Spinal cord (tissue), 10 donors: Measurements from ENCODE around the gene SNRNP200. TPM values are rescaled to one million over a fixed set of nuclear protein-coding genes. Genes with fewer than 3 reads are reported as not detected.
"Not testable (repeated sequence)": the region's sequence is repeated elsewhere in the genome, so short reads cannot be mapped to it uniquely, and the experiment has no call there.

Experiments
- DNase-seq, 6 donors: peaks; one replicate each; pipeline versions ENCODE4 v3.0.0 to v3.0.0-alpha.2; 2013 to 2015; ENCODE audit warnings: low spot score in 6 of 6, low read depth in 4 of 6
- H3K27ac ChIP-seq: one replicate; pipeline ENCODE4 v1.5.1; 2013; ENCODE audit warnings: low read depth, low read length, control low read depth
- H3K27me3 ChIP-seq: one replicate; pipeline ENCODE4 v1.6.1; 2013; ENCODE audit warnings: low read length; ENCODE audit not compliant: control insufficient read depth, insufficient read depth
- H3K36me3 ChIP-seq: one replicate; pipeline ENCODE4 v1.6.1; 2013; ENCODE audit warnings: low read length; ENCODE audit not compliant: control insufficient read depth, insufficient read depth
- H3K4me1 ChIP-seq: one replicate; pipeline ENCODE4 v1.6.1; 2013; ENCODE audit warnings: low read length; ENCODE audit not compliant: control insufficient read depth, insufficient read depth
- H3K4me3 ChIP-seq: one replicate; pipeline ENCODE4 v1.5.1; 2013; ENCODE audit warnings: low read depth, low read length, control low read depth
- H3K9me3 ChIP-seq: one replicate; pipeline ENCODE4 v1.6.1; 2013; ENCODE audit warnings: low read length; ENCODE audit not compliant: control insufficient read depth, insufficient read depth
- WGBS: methylation state at CpG from one replicate; pipeline ENCODE4 v1.1.5; 2013; ENCODE audit warnings: missing lambda C conversion rate; ENCODE audit not compliant: insufficient coverage; 5-methylcytosine and 5-hydroxymethylcytosine counted together
- polyA plus RNA-seq, 2 donors: library from polyadenylated mRNA; unstranded; fragments of 120-200 nt; gene quantifications; one replicate each; pipeline ENCODE4 v1.2.1, GENCODE V29; 2013; ENCODE audit not compliant: insufficient read length in 2 of 2
- total RNA-seq, 2 donors: library from RNA; depleted of rRNA in 1 of 2; stranded (reverse); fragments of 120-200 nt in 1 of 2; fragments of >200 nt in 1 of 2; gene quantifications; one replicate each; pipeline versions ENCODE4 v1.2.3 to v1.2.4, GENCODE V29; 2013 to 2014
- donor health status: healthy.

Gene SNRNP200
- total and polyA plus RNA-seq, 4 donors: 63.5 to 166 (median 113) TPM

GRCh38 chr2:96294271-96294670 is 11.1 kb downstream of the SNRNP200 start:
- DNase-seq, H3K27ac ChIP-seq: not testable (repeated sequence)
- peaks cover 68% of the 10 kb centered on the region for H3K36me3 ChIP-seq

GRCh38 chr2:96291751-96292150 is 13.6 kb downstream of the SNRNP200 start:
- WGBS: 100% methylated on average over 4 of the region's 5 CpGs

More at GRCh38 chr2:96294271-96294670, 11.1 kb downstream of the SNRNP200 start:
- H3K9me3 ChIP-seq, H3K27me3 ChIP-seq, H3K4me1 ChIP-seq, H3K4me3 ChIP-seq: not testable (repeated sequence)
- 93% methylated on average over 6 of the region's 8 CpGs for WGBS

GRCh38 chr2:96287273-96287856 is 18.0 kb downstream of the SNRNP200 start:
- Histone ChIP-seq H3K27me3 (no peaks in the 10 kb centered on the region), H3K27ac (no peak overlapping the region), H3K36me3 (peaks cover 94% of the 10 kb centered on the region), H3K4me1 (no peaks in the 10 kb centered on the region), H3K9me3 (no peaks in the 10 kb centered on the region), H3K4me3 (no peak overlapping the region)
- 90% methylated on average over 6 of the region's 6 CpGs for WGBS
- DNase-seq: no peak

More at GRCh38 chr2:96291751-96292150, 13.6 kb downstream of the SNRNP200 start:
- Histone ChIP-seq H3K27ac (no peak overlapping the region), H3K36me3 (peaks cover 74% of the 10 kb centered on the region), H3K9me3 (no peaks in the 10 kb centered on the region), H3K27me3 (no peaks in the 10 kb centered on the region), H3K4me3 (no peak overlapping the region), H3K4me1 (no peaks in the 10 kb centered on the region)
- no peak for DNase-seq

GRCh38 chr2:96276787-96277499 is 28.4 kb downstream of the SNRNP200 start:
- no peak overlapping the region for H3K27ac ChIP-seq
- no peak overlapping the region for H3K4me3 ChIP-seq
- H3K4me1 ChIP-seq: no peaks in the 10 kb centered on the region
- H3K36me3 ChIP-seq: peaks cover 87% of the 10 kb centered on the region
- H3K9me3 ChIP-seq: no peaks in the 10 kb centered on the region
- 92% methylated on average over 14 of the region's 21 CpGs for WGBS
- no peaks in the 10 kb centered on the region for H3K27me3 ChIP-seq
- no peak for DNase-seq

GRCh38 chr2:96274355-96275056 is 30.8 kb downstream of the SNRNP200 start:
- Histone ChIP-seq H3K4me3 (no peak overlapping the region), H3K27me3 (no peaks in the 10 kb centered on the region), H3K4me1 (no peaks in the 10 kb centered on the region), H3K9me3 (no peaks in the 10 kb centered on the region), H3K27ac (no peak overlapping the region), H3K36me3 (peaks cover 80% of the 10 kb centered on the region)
- DNase-seq: no peak
- 100% methylated on average over 4 of the region's 7 CpGs for WGBS

GRCh38 chr2:96273763-96274162 is 31.6 kb downstream of the SNRNP200 start:
- H3K9me3 ChIP-seq: no peaks in the 10 kb centered on the region
- H3K27me3 ChIP-seq: no peaks in the 10 kb centered on the region
- no CpG with 5 or more reads among the region's 3 CpGs for WGBS
- no peaks in the 10 kb centered on the region for H3K4me1 ChIP-seq
- peaks cover 80% of the 10 kb centered on the region for H3K36me3 ChIP-seq
- H3K27ac ChIP-seq: no peak overlapping the region
- DNase-seq: no peak
- H3K4me3 ChIP-seq: no peak overlapping the region

- 93% methylated on average over 2 of the region's 3 CpGs for WGBS
- Histone ChIP-seq H3K36me3 (peaks cover 80% of the 10 kb centered on the region), H3K4me1 (peaks cover 7% of the 10 kb centered on the region)
Measured at GRCh38 chr2:96271995-96272394, 33.4 kb downstream of the SNRNP200 start.

GRCh38 chr2:96267159-96267971 is 38.0 kb downstream of the SNRNP200 start:
- DNase-seq: peak in 1 of 6 donors; percentile 14
- H3K27me3 ChIP-seq: no peaks in the 10 kb centered on the region
- peaks cover 22% of the 10 kb centered on the region for H3K4me1 ChIP-seq
- peak overlapping the region; percentile 96 for H3K4me3 ChIP-seq
- peaks cover 52% of the 10 kb centered on the region for H3K36me3 ChIP-seq
- H3K9me3 ChIP-seq: no peaks in the 10 kb centered on the region
- WGBS: 78% methylated on average over 11 of the region's 12 CpGs
- H3K27ac ChIP-seq: no peak overlapping the region

More at GRCh38 chr2:96271995-96272394, 33.4 kb downstream of the SNRNP200 start:
- H3K4me3 ChIP-seq: no peak overlapping the region
- peak in 1 of 6 donors; percentile 19 for DNase-seq
- H3K27me3 ChIP-seq: no peaks in the 10 kb centered on the region
- no peak overlapping the region for H3K27ac ChIP-seq
- H3K9me3 ChIP-seq: no peaks in the 10 kb centered on the region
